HG03103 (cell line): ENCODE results near the gene MYO3A.
"Not testable (repeated sequence)": the region's sequence is repeated elsewhere in the genome, so short reads cannot be mapped to it uniquely, and the experiment has no call there.

ENCODE experiments used
- ATAC-seq: cut with Tn5 transposase; IDR thresholded peaks from one replicate; pipeline ENCODE4 v1.9.1; 2021; ENCODE audit warnings: low read depth; ENCODE audit not compliant: unreplicated experiment

MYO3A gene

DNA sequence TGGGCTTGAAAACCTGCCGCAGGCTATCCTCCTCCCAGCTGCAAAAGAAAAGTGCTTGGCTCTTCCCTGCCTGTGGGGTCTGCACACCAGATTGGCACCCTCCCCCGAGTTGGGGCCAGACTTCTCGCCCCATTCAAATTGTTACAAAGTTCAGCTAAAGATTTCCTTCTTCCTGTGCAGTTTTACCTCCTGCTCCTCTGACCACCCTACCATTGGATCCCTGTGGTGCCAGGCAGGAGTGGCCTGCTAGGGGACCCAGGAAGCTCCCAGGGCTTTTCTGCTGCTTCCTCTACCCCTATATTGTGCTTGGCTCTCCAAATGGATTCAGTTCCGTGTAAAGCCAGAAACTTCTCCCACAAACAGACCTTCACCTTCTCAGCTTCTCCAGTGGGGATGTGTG is 147.4 kb downstream of the MYO3A start:
- no peak for ATAC-seq

GRCh38 chr10:26085549-26085948 is 151.5 kb downstream of the MYO3A start:
- ATAC-seq = no peak

GRCh38 chr10:26087666-26088065 is 153.6 kb downstream of the MYO3A start:
- no peak for ATAC-seq

DNA sequence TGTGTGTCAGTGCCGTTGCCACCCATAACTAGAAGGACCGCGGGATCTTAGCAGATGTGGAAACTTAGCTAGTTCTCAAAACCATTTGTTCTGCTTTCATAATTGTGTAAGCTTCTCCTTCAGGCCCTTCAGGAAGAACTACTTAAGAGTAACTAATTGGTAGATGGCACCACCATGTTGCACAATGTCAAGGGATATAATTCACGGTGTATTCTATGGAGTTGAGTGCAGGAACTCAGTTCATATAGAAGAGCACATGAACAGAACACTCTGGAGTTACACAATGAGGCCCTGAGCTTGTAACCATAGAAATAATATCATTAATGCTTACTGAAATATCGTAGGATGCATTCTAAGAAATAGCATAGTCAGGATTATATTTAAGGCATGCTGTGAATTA is 156.0 kb downstream of the MYO3A start:
- ATAC-seq = no peak

- no peak for ATAC-seq
Measured at GRCh38 chr10:26090762-26091161, 156.7 kb downstream of the MYO3A start.

- ATAC-seq = no peak
Measured at GRCh38 chr10:26093229-26093628, 159.2 kb downstream of the MYO3A start.

DNA sequence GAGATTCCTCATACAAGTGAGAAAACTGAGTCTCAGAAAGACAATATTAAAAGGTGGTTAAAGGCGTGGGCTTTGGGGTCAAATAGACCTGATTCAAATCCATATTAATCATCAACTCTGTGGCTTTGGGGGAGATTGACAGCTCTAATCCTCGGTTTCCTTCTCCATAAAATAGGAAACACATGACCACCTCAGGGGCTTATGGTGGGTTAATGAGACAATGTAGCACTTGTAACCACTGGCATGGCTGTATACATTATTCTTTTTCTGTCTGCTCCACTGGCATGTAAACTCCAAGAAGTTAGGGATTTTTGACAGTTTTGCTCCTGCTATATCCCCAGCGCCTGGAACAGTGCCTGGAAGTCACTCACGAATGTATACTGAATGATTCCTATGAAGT is 161.8 kb downstream of the MYO3A start:
- ATAC-seq = no peak

- not testable (repeated sequence) for ATAC-seq
Measured at GRCh38 chr10:26097549-26097948, 163.5 kb downstream of the MYO3A start.

DNA sequence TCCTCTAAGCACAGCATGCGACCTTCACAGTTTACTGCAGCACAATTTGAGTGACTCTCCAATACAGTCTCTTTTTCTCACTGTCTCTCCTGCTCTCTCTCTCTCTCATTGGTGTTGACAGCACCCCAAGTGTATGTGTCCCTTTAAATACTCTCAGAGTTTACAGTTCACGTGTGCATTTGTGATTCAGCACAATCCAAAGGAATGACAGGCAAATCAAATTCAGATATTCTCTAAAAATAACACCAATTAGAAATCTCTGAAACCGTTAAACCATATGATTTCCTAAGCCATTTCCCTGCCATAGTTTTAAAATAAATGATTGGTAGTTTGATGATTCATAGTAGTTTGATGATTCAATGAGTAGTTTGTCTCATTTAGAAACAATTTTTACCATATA is 178.5 kb downstream of the MYO3A start:
- ATAC-seq = no peak

- ATAC-seq = no peak
Measured at GRCh38 chr10:26138613-26139012, 204.6 kb downstream of the MYO3A start.

- no peak for ATAC-seq
Measured at GRCh38 chr10:26156019-26156418, 222.0 kb downstream of the MYO3A start.

GRCh38 chr10:26157734-26158133 is 223.7 kb downstream of the MYO3A start:
- no peak for ATAC-seq

DNA sequence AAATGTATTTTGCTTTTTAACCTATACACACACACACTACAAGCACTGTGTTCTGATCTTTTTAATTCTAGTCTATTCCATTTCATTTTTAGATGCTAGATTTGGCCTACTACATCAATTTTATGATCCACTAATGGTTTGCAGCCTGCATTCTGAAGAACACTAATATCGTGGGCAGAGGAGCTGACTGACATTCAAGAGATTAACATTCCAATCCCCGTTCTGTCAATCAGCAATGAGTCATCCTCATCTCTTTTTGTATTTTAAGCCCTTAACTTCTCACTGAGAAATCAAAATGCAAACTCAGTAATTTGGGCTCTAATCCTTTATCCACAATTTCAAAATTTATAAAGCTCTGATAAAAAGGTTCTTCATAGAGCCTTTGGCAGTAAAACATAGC is 235.4 kb downstream of the MYO3A start:
- no peak for ATAC-seq

DNA sequence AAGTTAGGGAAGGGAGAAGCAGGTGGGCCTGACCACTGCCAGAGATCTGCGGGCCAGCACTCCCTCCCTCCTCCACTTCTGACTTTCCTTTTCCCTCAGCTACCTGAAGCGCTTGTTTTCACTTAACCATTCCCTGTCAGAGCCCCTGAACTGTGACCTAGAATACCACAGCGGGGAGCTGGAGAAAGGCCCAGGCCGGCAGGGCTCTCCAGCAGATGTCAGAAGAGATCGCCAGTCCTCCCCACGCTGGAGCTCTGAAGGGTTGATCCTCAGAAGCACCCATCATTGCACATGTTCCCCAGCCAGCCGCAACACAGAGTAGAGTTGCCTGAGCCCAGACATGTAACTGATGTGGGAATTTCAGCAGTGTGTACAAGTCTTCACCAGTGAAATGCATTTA is 238.1 kb downstream of the MYO3A start:
- ATAC-seq = no peak

GRCh38 chr10:26173837-26174236 is 239.8 kb downstream of the MYO3A start:
- no peak for ATAC-seq

DNA sequence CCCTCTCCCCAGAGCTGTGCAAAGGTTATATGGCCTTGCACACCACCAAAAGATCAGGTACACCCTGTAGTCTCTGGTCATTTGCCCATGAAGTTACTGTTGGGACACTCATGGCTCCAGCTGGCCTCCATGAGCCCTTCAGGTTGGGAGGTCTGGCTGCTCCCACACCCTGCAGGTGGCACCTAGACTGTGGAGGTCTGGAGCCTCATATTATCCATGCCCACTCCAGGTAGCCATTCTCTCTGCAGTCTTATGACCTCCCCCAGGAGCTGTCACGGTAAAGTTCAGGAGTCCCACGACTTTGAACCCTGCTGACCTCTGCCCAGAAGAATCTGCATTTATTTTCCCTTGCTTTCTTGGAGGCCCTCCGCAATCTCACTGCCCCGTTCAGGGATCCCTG is 243.3 kb downstream of the MYO3A start:
- ATAC-seq = no peak

DNA sequence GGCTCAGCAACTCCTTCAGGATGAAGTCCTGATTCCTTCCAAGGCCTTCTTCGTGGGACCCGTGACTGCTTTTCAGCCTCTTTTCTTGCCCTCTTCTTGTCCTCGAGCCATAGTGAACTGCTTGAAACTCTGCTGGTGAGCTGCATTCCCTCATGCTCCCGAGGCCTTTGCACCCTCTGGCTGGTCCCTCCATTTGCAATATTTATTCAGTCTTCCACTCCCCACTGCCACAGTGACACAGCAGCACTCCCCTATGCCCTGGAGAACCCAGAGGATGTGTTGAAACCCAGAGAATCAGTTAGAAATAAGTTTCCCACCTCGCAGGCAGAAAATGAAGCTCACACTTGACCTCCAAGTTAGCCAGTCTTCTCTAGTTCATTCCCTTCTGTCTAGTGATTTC is 260.2 kb downstream of the MYO3A start:
- ATAC-seq = no peak

GRCh38 chr10:26197248-26197647 is 263.2 kb downstream of the MYO3A start:
- no peak for ATAC-seq

GRCh38 chr10:26198119-26198518 is 264.1 kb downstream of the MYO3A start:
- no peak for ATAC-seq

GRCh38 chr10:26199841-26200240 is 265.8 kb downstream of the MYO3A start:
- ATAC-seq = no peak

- no peak for ATAC-seq
Measured at GRCh38 chr10:26205223-26205622, 271.2 kb downstream of the MYO3A start.

- no peak for ATAC-seq
Measured at GRCh38 chr10:26211781-26212444, 277.9 kb downstream of the MYO3A start.

DNA sequence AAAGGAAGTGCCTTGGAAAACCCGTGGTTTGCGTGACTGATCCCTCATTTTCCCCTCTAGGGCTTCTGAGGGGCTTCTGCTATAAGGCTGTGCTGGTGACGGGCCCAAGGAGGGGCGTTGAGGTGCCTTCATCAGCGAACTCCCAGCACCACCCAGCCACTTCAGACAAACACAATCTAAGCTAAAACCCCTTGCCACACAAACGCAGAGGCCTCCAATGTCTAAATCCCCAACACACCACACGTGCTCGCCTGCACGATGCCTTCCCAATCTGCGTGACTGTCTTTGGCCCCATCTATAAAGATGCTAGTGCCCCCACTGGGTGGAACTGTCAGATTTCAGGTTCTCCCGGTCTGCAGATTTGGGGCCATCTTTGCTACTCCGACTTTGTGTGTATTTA is 278.5 kb downstream of the MYO3A start:
- ATAC-seq = no peak
